ENCODE data around the gene MAST2.

DNA sequence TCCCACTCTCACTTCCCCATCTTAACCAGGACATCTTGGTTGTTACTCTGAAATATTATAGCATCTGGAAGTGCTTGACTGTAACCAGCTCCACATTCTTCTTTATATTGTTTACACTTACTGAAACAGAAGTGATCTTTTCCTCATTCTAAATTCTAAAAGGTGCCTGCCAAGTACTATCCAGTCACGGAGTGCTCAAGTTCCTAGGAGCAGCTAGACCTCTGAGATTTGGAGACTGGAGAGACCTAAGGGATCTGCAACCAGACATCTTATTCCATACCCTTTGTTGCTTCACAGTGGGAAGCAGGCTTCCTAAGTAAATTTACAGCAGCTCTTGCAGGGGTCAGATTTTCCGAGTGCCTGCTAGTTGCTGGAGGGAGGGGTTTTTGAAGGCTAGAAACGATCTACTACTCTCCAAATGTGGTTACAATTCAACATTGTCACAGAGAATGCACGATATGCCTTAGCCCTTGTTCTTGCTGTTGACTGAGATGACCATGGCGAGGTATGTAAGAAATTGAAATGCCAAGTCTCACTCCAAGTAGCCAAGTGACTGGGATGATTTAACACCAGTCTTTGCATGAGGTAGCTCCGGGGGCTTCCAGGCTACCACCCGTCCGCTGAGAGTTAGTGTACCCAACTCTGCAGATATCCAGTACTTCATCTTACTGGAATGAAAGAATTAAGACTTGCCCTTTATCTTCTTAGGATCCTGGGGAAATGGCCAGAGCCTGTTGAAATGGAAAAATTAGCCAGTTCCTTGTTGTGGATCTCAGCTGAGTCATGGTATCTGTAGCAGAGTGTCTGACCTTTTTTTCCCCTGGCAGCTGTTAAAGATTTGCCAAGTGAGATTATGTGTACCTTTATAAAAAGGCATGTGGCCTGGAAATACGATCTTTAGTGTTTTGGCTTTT lies 150.8 kb downstream of the MAST2 start:
- TF ChIP-seq EZH2 (IDR thresholded peaks at IDR 0.05; ENCODE audit: insufficient read depth, poor library complexity, severe bottlenecking), result no peak
- TF ChIP-seq EZH2phosphoT487 (IDR thresholded peaks at IDR 0.05; ENCODE audit: insufficient read depth, low read depth), result no peak

Data from GM23248 (cell line).